GM19452 (cell line): ENCODE measurements around the gene CHMP4B.

ENCODE experiments used
- ATAC-seq: cut with Tn5 transposase; IDR thresholded peaks from one replicate; pipeline ENCODE4 v1.9.1; 2021; ENCODE audit not compliant: unreplicated experiment

Gene CHMP4B

GRCh38 chr20:33837096-33837830 lies 26.1 kb downstream of the CHMP4B start:
- ATAC-seq: no peak

GRCh38 chr20:33838035-33838864 lies 27.1 kb downstream of the CHMP4B start:
- no peak for ATAC-seq

GRCh38 chr20:33839591-33839990 lies 28.4 kb downstream of the CHMP4B start:
- no peak for ATAC-seq

- ATAC-seq: no peak
These were observed 29.0 kb downstream of the CHMP4B start for GRCh38 chr20:33840160-33840559.

- ATAC-seq: no peak
These were observed 29.7 kb downstream of the CHMP4B start for GRCh38 chr20:33840759-33841435.

GRCh38 chr20:33841436-33841799 lies 30.3 kb downstream of the CHMP4B start:
- no peak for ATAC-seq

GRCh38 chr20:33842346-33842745 lies 31.2 kb downstream of the CHMP4B start:
- no peak for ATAC-seq

GRCh38 chr20:33843050-33843449 lies 31.9 kb downstream of the CHMP4B start:
- no peak for ATAC-seq

GRCh38 chr20:33843854-33844253 lies 32.7 kb downstream of the CHMP4B start:
- no peak for ATAC-seq

- ATAC-seq: no peak
These were observed 35.3 kb downstream of the CHMP4B start for GRCh38 chr20:33846291-33846935.

- ATAC-seq: no peak
These were observed 35.9 kb downstream of the CHMP4B start for GRCh38 chr20:33847006-33847405.

GRCh38 chr20:33848391-33848790 lies 37.2 kb downstream of the CHMP4B start:
- no peak for ATAC-seq

- no peak for ATAC-seq
These were observed 39.0 kb downstream of the CHMP4B start for GRCh38 chr20:33850159-33850558.

- no peak for ATAC-seq
These were observed 40.8 kb downstream of the CHMP4B start for GRCh38 chr20:33851842-33852466.

- no peak for ATAC-seq
These were observed 41.7 kb downstream of the CHMP4B start for GRCh38 chr20:33852626-33853506.

- no peak for ATAC-seq
These were observed 42.3 kb downstream of the CHMP4B start for GRCh38 chr20:33853507-33853813.

- ATAC-seq: no peak
These were observed 46.8 kb downstream of the CHMP4B start for GRCh38 chr20:33857722-33858563.

GRCh38 chr20:33858666-33859065 lies 47.5 kb downstream of the CHMP4B start:
- no peak for ATAC-seq

GRCh38 chr20:33859157-33859695 lies 48.1 kb downstream of the CHMP4B start:
- no peak for ATAC-seq
